ENCODE measurements around the gene FMN1. TPM values are rescaled to one million over a fixed set of nuclear protein-coding genes. Genes with fewer than 3 reads are reported as not detected.

Gene FMN1
- total RNA-seq, 4 donors from 2014 or later, result 5.1 to 13.3 (median 9.0) TPM

DNA sequence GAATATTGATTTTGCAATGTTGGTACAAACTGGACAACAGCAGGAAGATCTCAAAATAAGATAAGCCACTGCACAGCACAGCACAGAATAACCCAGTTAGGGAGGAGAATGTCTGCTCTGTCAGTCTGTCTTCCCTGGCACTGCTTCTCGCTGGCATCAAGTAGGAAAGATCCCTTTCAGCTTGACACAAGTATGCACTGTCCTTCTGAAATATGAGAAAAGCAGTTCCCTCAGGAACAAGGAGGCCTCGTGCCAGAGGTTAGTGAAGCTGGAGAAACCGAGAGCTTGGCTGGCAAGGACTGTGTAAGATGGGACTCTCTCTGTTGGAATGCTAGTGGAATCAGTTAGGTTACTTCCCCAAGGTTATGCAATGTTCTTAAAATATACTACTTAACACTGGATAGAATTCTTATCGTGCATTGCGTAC lies 59.1 kb downstream of the FMN1 start:
- H3K4me1 ChIP-seq, result peaks cover 0 to 20% (median 6%) of the 10 kb centered on the region in 3 donors
- H3K36me3 ChIP-seq, result no peaks in the 10 kb centered on the region
- H3K27me3 ChIP-seq, result no peaks in the 10 kb centered on the region
- ATAC-seq, result peak; percentile 78
- peak overlapping the region in 2 of 4 donors; percentile 6 to 32 for H3K27ac ChIP-seq
- H3K9me3 ChIP-seq, result no peaks in the 10 kb centered on the region
- no peak overlapping the region for H3K4me3 ChIP-seq
- 26 to 46% methylated on average over 3 to 5 of the region's 5 CpGs for WGBS, 2 donors (ENCODE audit: low coverage in 1 of 2)
- TF ChIP-seq, protein P1, sequence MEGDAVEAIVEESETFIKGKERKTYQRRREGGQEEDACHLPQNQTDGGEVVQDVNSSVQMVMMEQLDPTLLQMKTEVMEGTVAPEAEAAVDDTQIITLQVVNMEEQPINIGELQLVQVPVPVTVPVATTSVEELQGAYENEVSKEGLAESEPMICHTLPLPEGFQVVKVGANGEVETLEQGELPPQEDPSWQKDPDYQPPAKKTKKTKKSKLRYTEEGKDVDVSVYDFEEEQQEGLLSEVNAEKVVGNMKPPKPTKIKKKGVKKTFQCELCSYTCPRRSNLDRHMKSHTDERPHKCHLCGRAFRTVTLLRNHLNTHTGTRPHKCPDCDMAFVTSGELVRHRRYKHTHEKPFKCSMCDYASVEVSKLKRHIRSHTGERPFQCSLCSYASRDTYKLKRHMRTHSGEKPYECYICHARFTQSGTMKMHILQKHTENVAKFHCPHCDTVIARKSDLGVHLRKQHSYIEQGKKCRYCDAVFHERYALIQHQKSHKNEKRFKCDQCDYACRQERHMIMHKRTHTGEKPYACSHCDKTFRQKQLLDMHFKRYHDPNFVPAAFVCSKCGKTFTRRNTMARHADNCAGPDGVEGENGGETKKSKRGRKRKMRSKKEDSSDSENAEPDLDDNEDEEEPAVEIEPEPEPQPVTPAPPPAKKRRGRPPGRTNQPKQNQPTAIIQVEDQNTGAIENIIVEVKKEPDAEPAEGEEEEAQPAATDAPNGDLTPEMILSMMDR (IDR thresholded peaks at IDR 0.05), result no peak
- TF ChIP-seq EP300 (IDR thresholded peaks at IDR 0.05), result no peak
- no peak for TF ChIP-seq POLR2AphosphoS5 (IDR thresholded peaks at IDR 0.05)
- TF ChIP-seq POLR2A (IDR thresholded peaks at IDR 0.05), result no peak

DNA sequence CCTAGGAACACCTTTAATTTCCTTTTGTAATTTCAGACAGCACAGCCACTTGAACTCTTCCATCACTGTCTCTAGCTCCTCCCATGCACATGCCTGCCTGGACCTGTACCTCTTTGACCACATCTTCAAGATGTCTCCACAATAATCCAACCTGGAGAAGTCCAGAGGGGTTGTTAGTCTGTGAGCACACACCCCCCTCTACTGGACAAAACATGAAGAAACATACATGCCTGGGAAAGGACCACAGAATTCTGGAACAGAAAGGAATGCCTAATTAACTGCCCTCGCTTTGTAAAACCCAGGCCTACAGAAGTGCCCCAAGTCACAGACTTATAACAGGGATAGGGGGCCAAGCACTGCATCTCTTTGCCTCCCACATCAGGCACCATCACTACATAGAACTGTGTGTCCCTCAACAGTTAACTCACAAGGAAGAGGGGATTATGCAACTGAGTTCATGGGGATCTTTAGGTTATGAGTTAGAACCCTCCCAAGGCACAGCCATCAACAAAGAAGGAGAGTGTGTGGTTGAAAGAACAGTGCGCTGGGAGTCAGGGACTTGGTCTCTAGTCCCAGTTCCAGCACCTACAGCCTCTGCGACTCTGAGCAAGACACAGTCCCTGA lies 61.7 kb downstream of the FMN1 start:
- no peak for ATAC-seq
- no peak overlapping the region for H3K4me3 ChIP-seq
- 71% methylated on average over 3 of the region's 3 CpGs; no CpG with 5 or more reads in 1 of the 2 donors for WGBS, 2 donors (ENCODE audit: low coverage in 1 of 2)
- H3K9me3 ChIP-seq, result no peaks in the 10 kb centered on the region
- no peaks in the 10 kb centered on the region for H3K27me3 ChIP-seq
- H3K27ac ChIP-seq, result no peak overlapping the region
- TF ChIP-seq POLR2AphosphoS5 (IDR thresholded peaks at IDR 0.05) (no peak), POLR2A (IDR thresholded peaks at IDR 0.05) (no peak), EP300 (IDR thresholded peaks at IDR 0.05) (no peak)
- TF ChIP-seq, protein P1 (IDR thresholded peaks at IDR 0.05), result peak; percentile 40 to 72 (median 66)
- peaks cover 0 to 20% (median 6%) of the 10 kb centered on the region in 3 donors for H3K4me1 ChIP-seq
- H3K36me3 ChIP-seq, result no peaks in the 10 kb centered on the region

DNA sequence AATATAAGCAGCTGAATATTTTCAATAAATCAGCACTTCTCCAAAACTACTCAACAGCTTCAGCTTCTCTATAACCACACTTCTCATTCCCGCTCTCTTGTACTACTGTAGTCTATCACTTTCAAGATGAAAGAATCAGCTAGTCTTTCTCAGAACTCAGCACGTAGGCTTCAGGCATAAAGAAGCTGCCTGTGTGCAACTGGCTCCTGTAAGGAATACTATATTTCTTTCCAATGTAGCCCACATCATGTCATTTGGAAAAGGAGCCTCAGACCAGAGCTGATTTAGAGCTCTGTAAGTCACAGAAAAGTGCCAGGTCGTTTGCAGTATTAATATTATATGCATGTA lies 62.3 kb downstream of the FMN1 start:
- Histone ChIP-seq H3K4me1 (peaks cover 0 to 20% (median 6%) of the 10 kb centered on the region in 3 donors), H3K9me3 (no peaks in the 10 kb centered on the region), H3K4me3 (no peak overlapping the region), H3K27me3 (no peaks in the 10 kb centered on the region), H3K36me3 (no peaks in the 10 kb centered on the region), H3K27ac (no peak overlapping the region)
- no peak for ATAC-seq
- WGBS, 2 donors (ENCODE audit: low coverage in 1 of 2), result 43 to 69% methylated on average over 2 to 3 of the region's 3 CpGs
- TF ChIP-seq, protein P1 (IDR thresholded peaks at IDR 0.05), result no peak
- TF ChIP-seq POLR2AphosphoS5 (IDR thresholded peaks at IDR 0.05) (no peak), POLR2A (IDR thresholded peaks at IDR 0.05) (no peak), EP300 (IDR thresholded peaks at IDR 0.05) (no peak)

- Histone ChIP-seq H3K27ac (no peak overlapping the region), H3K36me3 (no peaks in the 10 kb centered on the region), H3K4me1 (peaks cover 0 to 25% (median 6%) of the 10 kb centered on the region in 3 donors), H3K4me3 (no peak overlapping the region), H3K27me3 (no peaks in the 10 kb centered on the region), H3K9me3 (no peaks in the 10 kb centered on the region)
- ATAC-seq, result no peak
- TF ChIP-seq POLR2A (IDR thresholded peaks at IDR 0.05), result no peak
- peak; percentile 10 for TF ChIP-seq POLR2AphosphoS5 (IDR thresholded peaks at IDR 0.05)
- no peak for TF ChIP-seq EP300 (IDR thresholded peaks at IDR 0.05)
- WGBS, 2 donors (ENCODE audit: low coverage in 1 of 2), result 57 to 83% methylated on average over 2 to 3 of the region's 4 CpGs
Observed at GRCh38 chr15:33131552-33132232, 62.8 kb downstream of the FMN1 start.

- Histone ChIP-seq H3K4me1 (peaks cover 0 to 11% (median 0%) of the 10 kb centered on the region in 3 donors), H3K36me3 (no peaks in the 10 kb centered on the region), H3K27me3 (no peaks in the 10 kb centered on the region), H3K9me3 (no peaks in the 10 kb centered on the region), H3K4me3 (no peak overlapping the region), H3K27ac (no peak overlapping the region)
- peak; percentile 65 for ATAC-seq
- WGBS, 2 donors (ENCODE audit: low coverage in 1 of 2), result 17 to 24% methylated on average over 11 to 13 of the region's 13 CpGs
- TF ChIP-seq, protein P1 (IDR thresholded peaks at IDR 0.05), result no peak
- TF ChIP-seq EP300 (IDR thresholded peaks at IDR 0.05) (no peak), POLR2AphosphoS5 (IDR thresholded peaks at IDR 0.05) (no peak), POLR2A (IDR thresholded peaks at IDR 0.05) (no peak)
Observed at GRCh38 chr15:33126559-33127290, 67.8 kb downstream of the FMN1 start.
